Neural cell (in vitro differentiated cells): ENCODE results near the gene SPECC1L. TPM values are rescaled to one million over a fixed set of nuclear protein-coding genes. Genes with fewer than 3 reads are reported as not detected.

Experiments
- H2AFZ ChIP-seq: fragments of 200-600, 300-800 bp; sonication (generic), shearing (Covaris generic); 2 replicates; pipeline ENCODE4 v1.6.0; 2014; ENCODE audit warnings: low read depth, mild to moderate bottlenecking, antibody characterized with exemption, low read length, moderate library complexity
- H3F3A ChIP-seq: fragments of 200-600 bp; shearing (Covaris generic); 2 replicates; pipeline ENCODE4 v1.6.1; 2016; ENCODE audit warnings: mild to moderate bottlenecking, moderate library complexity, mixed read lengths, antibody characterized with exemption, low read length; ENCODE audit not compliant: insufficient read depth, poor library complexity, severe bottlenecking
- H3K27ac ChIP-seq: fragments of 200-600, 300-800 bp; sonication (generic), shearing (Covaris generic); 2 replicates; pipeline ENCODE4 v1.5.1; 2014; ENCODE audit warnings: mild to moderate bottlenecking, low read length, moderate library complexity
- H3K27me3 ChIP-seq: fragments of 300-800, 200-600 bp; sonication (generic), shearing (Covaris generic); 2 replicates; pipeline ENCODE4 v1.6.0; 2014; ENCODE audit warnings: mild to moderate bottlenecking, low read depth, low read length, moderate library complexity; ENCODE audit not compliant: insufficient read depth
- H3K36me3 ChIP-seq: fragments of 300-800, 200-600 bp; sonication (generic), shearing (Covaris generic); 2 replicates; pipeline ENCODE4 v1.5.1; 2014; ENCODE audit warnings: mild to moderate bottlenecking, antibody characterized with exemption, low read length, moderate library complexity; ENCODE audit not compliant: insufficient read depth
- H3K4me2 ChIP-seq: fragments of 300-800, 200-600 bp; sonication (generic), shearing (Covaris generic); 2 replicates; pipeline ENCODE4 v1.6.0; 2014; ENCODE audit warnings: mild to moderate bottlenecking, low read length
- H3K4me3 ChIP-seq: fragments of 300-800, 200-600 bp; sonication (generic), shearing (Covaris generic); 2 replicates; pipeline ENCODE4 v1.5.1; 2014; ENCODE audit warnings: mild to moderate bottlenecking, low read length, moderate library complexity
- H3K79me2 ChIP-seq: fragments of 200-600 bp; shearing (Covaris generic); replicated peaks from 2 replicates; pipeline ENCODE4 v1.6.0; 2014; ENCODE audit warnings: mild to moderate bottlenecking, low read length, moderate library complexity; ENCODE audit not compliant: insufficient read depth
- H3K9ac ChIP-seq: fragments of 300-800, 200-600 bp; sonication (generic), shearing (Covaris generic); 2 replicates; pipeline ENCODE4 v1.6.1; 2016; ENCODE audit warnings: mild to moderate bottlenecking, low read length, mixed read lengths
- H3K9me2 ChIP-seq: fragments of 200-600 bp; shearing (Covaris generic); 2 replicates; pipeline ENCODE4 v1.6.1; 2016; ENCODE audit warnings: mild to moderate bottlenecking, low read length, mixed read lengths; ENCODE audit not compliant: insufficient read depth
- H3K9me3 ChIP-seq: fragments of 200-600, 300-800 bp; sonication (generic), shearing (Covaris generic); 2 replicates; pipeline ENCODE4 v1.6.1; 2016; ENCODE audit warnings: mild to moderate bottlenecking, mixed run types, low read length, moderate library complexity, mixed read lengths
- H4K20me1 ChIP-seq: fragments of 200-600 bp; shearing (Covaris generic); 2 replicates; pipeline ENCODE4 v1.6.1; 2016; ENCODE audit warnings: mild to moderate bottlenecking, mixed run types; ENCODE audit not compliant: insufficient read depth
- CTCF ChIP-seq: fragments of 450-650 bp; IDR thresholded peaks from 2 replicates; pipeline ENCODE4 v1.5.1; 2014; ENCODE audit warnings: antibody characterized with exemption, mild to moderate bottlenecking, moderate library complexity; ENCODE audit not compliant: poor library complexity, severe bottlenecking
- EP300 ChIP-seq: fragments of 450-650 bp; conservative IDR thresholded peaks from 2 replicates; pipeline ENCODE4 v1.6.1; 2014; ENCODE audit warnings: antibody characterized with exemption, mild to moderate bottlenecking, moderate library complexity; ENCODE audit not compliant: poor library complexity, severe bottlenecking
- EZH2 ChIP-seq: fragments of 200-600, 300-800 bp; shearing (Covaris generic), sonication (generic); IDR thresholded peaks from 2 replicates; pipeline ENCODE4 v1.6.1; 2014; ENCODE audit warnings: antibody characterized with exemption, low read length, borderline replicate concordance, mild to moderate bottlenecking; ENCODE audit not compliant: insufficient read depth, poor library complexity, severe bottlenecking
- MXI1 ChIP-seq: fragments of 450-650 bp; conservative IDR thresholded peaks from 2 replicates; pipeline ENCODE4 v1.6.1; 2014; ENCODE audit warnings: antibody characterized with exemption, mild to moderate bottlenecking; ENCODE audit not compliant: poor library complexity, severe bottlenecking
- POLR2AphosphoS5 ChIP-seq: IDR thresholded peaks from 2 replicates; pipeline ENCODE4 v1.6.1; 2012
- RAD21 ChIP-seq: fragments of 450-650 bp; conservative IDR thresholded peaks from 2 replicates; pipeline ENCODE4 v1.6.1; 2014; ENCODE audit warnings: antibody characterized with exemption, mild to moderate bottlenecking, moderate library complexity
- REST ChIP-seq: IDR thresholded peaks from 2 replicates; pipeline ENCODE4 v1.6.1; 2012; ENCODE audit warnings: borderline replicate concordance
- SMC3 ChIP-seq: fragments of 450-650 bp; conservative IDR thresholded peaks from 2 replicates; pipeline ENCODE4 v1.6.1; 2014; ENCODE audit warnings: antibody characterized with exemption, mild to moderate bottlenecking, moderate library complexity; ENCODE audit not compliant: poor library complexity
- TAF1 ChIP-seq: IDR thresholded peaks from 2 replicates; pipeline ENCODE4 v1.6.1; 2012; ENCODE audit warnings: low read depth
- polyA plus RNA-seq: library from polyadenylated mRNA; depleted of rRNA; stranded (reverse); fragments of >200 nt; gene quantifications from 2 replicates; pipeline ENCODE4 v1.2.3, GENCODE V29; 2014

The SPECC1L gene
- polyA plus RNA-seq, 1 donor from 2014 or later, result 27.1 TPM

DNA sequence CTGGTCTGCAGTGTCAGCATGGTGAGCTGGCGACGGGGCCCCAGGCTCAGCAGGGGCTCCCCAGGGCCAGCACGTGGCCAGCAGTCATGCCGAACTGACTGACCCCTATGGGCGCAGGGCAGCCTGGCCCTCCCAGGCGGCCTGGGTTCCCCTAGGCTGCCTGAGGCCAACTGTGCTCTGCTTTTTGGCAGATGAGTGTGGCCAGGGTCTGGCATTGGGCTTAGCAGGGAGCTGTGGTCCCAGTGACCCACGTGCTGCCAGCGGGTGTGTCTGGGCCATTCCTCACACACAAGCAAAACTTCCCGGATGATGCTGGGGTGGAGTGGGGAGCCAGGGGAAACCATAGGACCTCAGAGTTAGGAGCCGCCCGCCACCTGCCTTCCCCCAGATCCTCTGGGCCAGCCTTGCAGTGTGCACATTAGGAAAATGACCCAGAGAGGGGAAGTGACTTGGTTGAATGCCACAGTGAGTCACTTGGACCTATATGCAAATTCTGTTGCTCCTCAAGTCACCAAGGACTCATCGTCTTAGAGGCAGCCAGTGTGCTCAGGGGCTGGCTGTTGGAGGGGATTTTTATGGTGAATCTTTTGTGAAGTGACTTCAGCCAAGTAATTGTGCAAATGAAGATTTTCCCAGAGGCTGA is 163.3 kb downstream of the SPECC1L start:
- Histone ChIP-seq H3K79me2 (no peaks in the 10 kb centered on the region), H3K9ac (no peak overlapping the region), H3F3A (no peaks in the 10 kb centered on the region), H4K20me1 (no peaks in the 10 kb centered on the region), H3K4me3 (no peak overlapping the region), H2AFZ (no peak overlapping the region), H3K4me2 (no peak overlapping the region), H3K27me3 (no peaks in the 10 kb centered on the region), H3K9me3 (no peaks in the 10 kb centered on the region), H3K36me3 (no peaks in the 10 kb centered on the region), H3K27ac (no peak overlapping the region), H3K9me2 (no peaks in the 10 kb centered on the region)
- no peak for TF ChIP-seq POLR2AphosphoS5
- no peak for TF ChIP-seq CTCF
- TF ChIP-seq SMC3, result no peak
- no peak for TF ChIP-seq REST
- TF ChIP-seq EZH2, result no peak
- TF ChIP-seq MXI1, result no peak
- TF ChIP-seq EP300, result no peak
- TF ChIP-seq RAD21, result no peak
- TF ChIP-seq TAF1, result no peak

DNA sequence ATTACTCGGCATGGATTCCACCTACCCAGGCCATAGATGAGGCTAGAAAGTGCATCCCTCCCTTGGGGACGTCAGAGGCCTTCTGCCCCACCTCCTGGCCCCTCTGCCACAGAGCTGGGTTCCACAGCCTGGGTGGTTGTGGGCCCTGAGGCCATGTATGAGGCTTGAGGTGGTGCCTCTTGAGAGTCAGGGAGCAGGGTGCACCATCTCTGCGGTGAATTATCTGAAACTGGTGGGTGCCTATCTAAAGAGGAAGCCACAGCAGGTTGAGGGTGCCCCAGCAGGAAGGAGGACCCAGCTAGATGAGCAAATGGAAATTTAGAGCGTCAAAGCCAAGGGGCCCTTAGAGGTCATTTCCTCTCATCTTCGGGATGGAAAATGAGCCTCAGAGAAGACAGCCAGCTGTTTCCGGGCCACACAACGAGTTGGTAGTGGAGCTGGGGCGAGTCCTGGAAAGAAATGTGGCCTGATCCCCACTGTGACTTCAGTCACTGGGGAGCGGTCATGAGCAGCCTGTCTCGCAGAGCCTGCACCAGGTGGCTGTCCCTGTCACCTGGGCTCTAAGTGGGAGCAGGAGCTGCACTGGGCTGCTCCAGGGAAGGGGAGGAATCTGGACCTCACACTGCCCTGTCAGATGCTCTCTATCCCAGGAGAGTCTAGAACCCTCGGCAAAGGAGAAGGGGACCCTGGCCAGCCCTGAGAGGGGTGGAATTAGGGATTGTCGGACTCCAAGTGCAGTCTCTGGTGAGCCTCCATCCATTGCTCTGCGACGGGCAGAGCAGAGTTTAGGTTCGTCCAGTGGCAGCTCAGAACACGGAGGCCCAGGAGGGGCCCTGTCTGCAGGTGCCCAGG is 164.1 kb downstream of the SPECC1L start:
- H3K27me3 ChIP-seq, result no peaks in the 10 kb centered on the region
- no peak overlapping the region for H2AFZ ChIP-seq
- no peak overlapping the region for H3K9ac ChIP-seq
- H3K4me2 ChIP-seq, result no peak overlapping the region
- no peaks in the 10 kb centered on the region for H3K9me2 ChIP-seq
- H3K9me3 ChIP-seq, result no peaks in the 10 kb centered on the region
- H3K79me2 ChIP-seq, result no peaks in the 10 kb centered on the region
- no peak overlapping the region for H3K27ac ChIP-seq
- no peaks in the 10 kb centered on the region for H3F3A ChIP-seq
- H3K36me3 ChIP-seq, result no peaks in the 10 kb centered on the region
- no peak for TF ChIP-seq REST
- TF ChIP-seq POLR2AphosphoS5, result no peak
- H4K20me1 ChIP-seq, result no peaks in the 10 kb centered on the region
- H3K4me3 ChIP-seq, result no peak overlapping the region
